ENCODE data around the gene SRGAP1.

Gene SRGAP1

GRCh38 chr12:64154677-64155076 is 310.2 kb downstream of the SRGAP1 start:
- H3K4me1 ChIP-seq (ENCODE audit: insufficient read depth, low read length, severe bottlenecking), result no peaks in the 10 kb centered on the region
- no peaks in the 10 kb centered on the region for H4K20me1 ChIP-seq (ENCODE audit: insufficient read depth, low read length)
- H3K27ac ChIP-seq (ENCODE audit: low read depth, low read length, poor library complexity, severe bottlenecking), result no peak overlapping the region
- H3K27me3 ChIP-seq (ENCODE audit: insufficient read depth, low read length), result no peaks in the 10 kb centered on the region
- H3K4me2 ChIP-seq (ENCODE audit: low read length), result no peak overlapping the region
- no peaks in the 10 kb centered on the region for H3F3A ChIP-seq (ENCODE audit: insufficient read depth, low read length)
- H3K9me2 ChIP-seq (ENCODE audit: low read depth, low read length), result no peaks in the 10 kb centered on the region
- H3K9ac ChIP-seq (ENCODE audit: low read length), result no peak overlapping the region
- H2AFZ ChIP-seq (ENCODE audit: low read length), result no peak overlapping the region
- H3K79me2 ChIP-seq (ENCODE audit: insufficient read depth, low read length), result no peaks in the 10 kb centered on the region
- no peak for TF ChIP-seq CTCF (IDR thresholded peaks at IDR 0.05; ENCODE audit: low read length)
- TF ChIP-seq EZH2 (IDR thresholded peaks at IDR 0.05; ENCODE audit: borderline replicate concordance, low read length), result no peak
- H3K9me3 ChIP-seq (ENCODE audit: low read length), result no peaks in the 10 kb centered on the region
- no peak overlapping the region for H3K4me3 ChIP-seq (ENCODE audit: low read depth, low read length, poor library complexity, severe bottlenecking)
- no peaks in the 10 kb centered on the region for H3K36me3 ChIP-seq (ENCODE audit: insufficient read depth, low read length)

- Histone ChIP-seq H3K27me3 (ENCODE audit: insufficient read depth, low read length) (no peaks in the 10 kb centered on the region), H3K27ac (ENCODE audit: low read depth, low read length, poor library complexity, severe bottlenecking) (no peak overlapping the region), H3K79me2 (ENCODE audit: insufficient read depth, low read length) (no peaks in the 10 kb centered on the region), H3K4me3 (ENCODE audit: low read depth, low read length, poor library complexity, severe bottlenecking) (no peak overlapping the region), H3K9ac (ENCODE audit: low read length) (no peak overlapping the region), H3K4me2 (ENCODE audit: low read length) (no peak overlapping the region), H3K36me3 (ENCODE audit: insufficient read depth, low read length) (no peaks in the 10 kb centered on the region), H4K20me1 (ENCODE audit: insufficient read depth, low read length) (no peaks in the 10 kb centered on the region), H2AFZ (ENCODE audit: low read length) (no peak overlapping the region), H3K9me2 (ENCODE audit: low read depth, low read length) (no peaks in the 10 kb centered on the region), H3K9me3 (ENCODE audit: low read length) (no peaks in the 10 kb centered on the region), H3K4me1 (ENCODE audit: insufficient read depth, low read length, severe bottlenecking) (no peaks in the 10 kb centered on the region), H3F3A (ENCODE audit: insufficient read depth, low read length) (no peaks in the 10 kb centered on the region)
- TF ChIP-seq CTCF (IDR thresholded peaks at IDR 0.05; ENCODE audit: low read length) (no peak), EZH2 (IDR thresholded peaks at IDR 0.05; ENCODE audit: borderline replicate concordance, low read length) (no peak)
Observed at GRCh38 chr12:64157110-64157509, 312.6 kb downstream of the SRGAP1 start.

- no peaks in the 10 kb centered on the region for H3K4me1 ChIP-seq (ENCODE audit: insufficient read depth, low read length, severe bottlenecking)
- no peaks in the 10 kb centered on the region for H3K79me2 ChIP-seq (ENCODE audit: insufficient read depth, low read length)
- no peaks in the 10 kb centered on the region for H3K36me3 ChIP-seq (ENCODE audit: insufficient read depth, low read length)
- no peaks in the 10 kb centered on the region for H3K9me3 ChIP-seq (ENCODE audit: low read length)
- H3K9ac ChIP-seq (ENCODE audit: low read length), result no peak overlapping the region
- H3K4me3 ChIP-seq (ENCODE audit: low read depth, low read length, poor library complexity, severe bottlenecking), result no peak overlapping the region
- TF ChIP-seq EZH2 (IDR thresholded peaks at IDR 0.05; ENCODE audit: borderline replicate concordance, low read length) (no peak), CTCF (IDR thresholded peaks at IDR 0.05; ENCODE audit: low read length) (no peak)
- H2AFZ ChIP-seq (ENCODE audit: low read length), result no peak overlapping the region
- no peaks in the 10 kb centered on the region for H4K20me1 ChIP-seq (ENCODE audit: insufficient read depth, low read length)
- no peak overlapping the region for H3K27ac ChIP-seq (ENCODE audit: low read depth, low read length, poor library complexity, severe bottlenecking)
- no peaks in the 10 kb centered on the region for H3K27me3 ChIP-seq (ENCODE audit: insufficient read depth, low read length)
- no peaks in the 10 kb centered on the region for H3F3A ChIP-seq (ENCODE audit: insufficient read depth, low read length)
- H3K4me2 ChIP-seq (ENCODE audit: low read length), result no peak overlapping the region
- H3K9me2 ChIP-seq (ENCODE audit: low read depth, low read length), result no peaks in the 10 kb centered on the region
Observed at GRCh38 chr12:64160021-64160710, 315.7 kb downstream of the SRGAP1 start.

All from OCI-LY1 (cell line).